ENCODE data around the gene GPHN.
"Not testable (repeated sequence)": the region's sequence is repeated elsewhere in the genome, so short reads cannot be mapped to it uniquely, and the experiment has no call there.

GPHN gene

DNA sequence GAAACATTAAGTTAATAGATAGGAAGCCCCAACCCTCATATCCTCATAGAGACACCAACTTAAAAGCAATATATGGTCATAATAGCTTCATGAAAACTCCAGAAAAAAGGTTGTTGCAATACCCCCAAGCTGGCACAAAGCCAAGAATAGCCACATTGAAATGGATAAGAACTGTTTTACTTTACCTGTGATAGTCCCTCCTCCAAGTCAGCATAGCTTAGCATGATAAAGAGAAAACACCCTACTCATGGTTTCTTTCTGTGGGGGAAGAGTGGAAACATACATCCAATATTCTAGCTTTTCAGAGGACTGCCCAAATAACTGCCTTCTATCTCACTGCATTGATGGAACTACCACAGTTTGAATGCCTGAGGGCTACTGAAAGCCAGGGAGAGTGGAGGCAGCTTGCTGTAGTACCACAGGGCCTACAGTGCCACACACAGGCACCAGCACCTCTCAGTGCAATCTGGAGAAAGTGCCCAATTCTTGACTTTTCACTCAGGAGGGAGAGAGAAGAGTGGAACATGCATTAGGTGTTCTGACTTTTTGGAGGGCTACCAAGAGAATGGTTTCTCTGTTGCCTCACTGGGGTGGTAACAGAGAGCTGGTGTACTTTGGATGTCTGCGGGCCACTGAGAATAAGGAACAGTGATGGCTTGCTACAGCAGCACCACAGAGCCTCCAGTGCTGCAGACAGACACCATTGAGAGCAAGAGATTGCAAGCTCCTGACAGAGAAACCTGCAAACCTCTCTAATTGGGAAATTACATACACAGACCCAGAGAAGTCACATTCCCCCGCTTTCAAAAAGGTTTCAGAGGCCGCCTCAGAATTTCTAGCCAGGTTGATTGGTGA, 524.2 kb downstream of the GPHN start:
- H3K4me1 ChIP-seq (ENCODE audit: control insufficient read depth in 2 of 2, insufficient read depth in 2 of 2, low read length in 2 of 2) = no peaks in the 10 kb centered on the region
- H3K9me3 ChIP-seq (ENCODE audit: control insufficient read depth in 2 of 2, low read length in 2 of 2) = no peaks in the 10 kb centered on the region
- H3K27me3 ChIP-seq (ENCODE audit: control insufficient read depth in 2 of 2, insufficient read depth in 2 of 2, low read length in 2 of 2) = no peaks in the 10 kb centered on the region
- H3K4me3 ChIP-seq (ENCODE audit: low read length in 2 of 2) = no peak overlapping the region
- H3K9ac ChIP-seq (ENCODE audit: low read depth in 1 of 2, low read length in 2 of 2) = no peak overlapping the region
- peaks cover 2 to 4% of the 10 kb centered on the region in 2 donors for H3K36me3 ChIP-seq (ENCODE audit: control insufficient read depth in 2 of 2, insufficient read depth in 2 of 2, low read length in 2 of 2)
- H3K27ac ChIP-seq (ENCODE audit: low read depth in 2 of 2, low read length in 2 of 2) = no peak overlapping the region

DNA sequence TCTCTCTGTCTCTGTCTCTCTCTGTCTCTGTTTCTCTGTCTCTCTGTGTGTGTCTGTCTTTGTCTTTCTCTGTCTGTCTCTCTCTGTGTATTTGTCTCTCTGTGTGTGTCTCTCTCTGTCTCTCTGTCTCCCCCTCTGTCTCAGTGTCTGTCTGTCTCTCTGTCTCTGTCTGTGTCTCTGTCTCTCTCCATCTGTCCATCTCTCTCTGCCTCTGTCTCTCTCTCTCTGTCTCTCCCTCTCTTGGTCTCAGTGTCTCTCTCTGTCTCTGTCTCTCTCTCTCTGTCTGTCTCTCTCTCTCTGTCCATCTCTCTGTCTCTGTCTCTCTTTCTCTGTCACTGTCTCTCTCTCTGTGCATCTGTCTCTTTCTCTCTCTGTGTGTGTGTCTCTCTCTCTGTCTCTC, 537.5 kb downstream of the GPHN start:
- no peaks in the 10 kb centered on the region for H3K9me3 ChIP-seq (ENCODE audit: control insufficient read depth in 2 of 2, low read length in 2 of 2)
- H3K36me3 ChIP-seq (ENCODE audit: control insufficient read depth in 2 of 2, insufficient read depth in 2 of 2, low read length in 2 of 2) = no peaks in the 10 kb centered on the region
- H3K9ac ChIP-seq (ENCODE audit: low read depth in 1 of 2, low read length in 2 of 2) = no peak overlapping the region
- H3K4me1 ChIP-seq (ENCODE audit: control insufficient read depth in 2 of 2, insufficient read depth in 2 of 2, low read length in 2 of 2) = no peaks in the 10 kb centered on the region
- no peaks in the 10 kb centered on the region for H3K27me3 ChIP-seq (ENCODE audit: control insufficient read depth in 2 of 2, insufficient read depth in 2 of 2, low read length in 2 of 2)
- no peak overlapping the region for H3K4me3 ChIP-seq (ENCODE audit: low read length in 2 of 2)
- no peak overlapping the region for H3K27ac ChIP-seq (ENCODE audit: low read depth in 2 of 2, low read length in 2 of 2)

DNA sequence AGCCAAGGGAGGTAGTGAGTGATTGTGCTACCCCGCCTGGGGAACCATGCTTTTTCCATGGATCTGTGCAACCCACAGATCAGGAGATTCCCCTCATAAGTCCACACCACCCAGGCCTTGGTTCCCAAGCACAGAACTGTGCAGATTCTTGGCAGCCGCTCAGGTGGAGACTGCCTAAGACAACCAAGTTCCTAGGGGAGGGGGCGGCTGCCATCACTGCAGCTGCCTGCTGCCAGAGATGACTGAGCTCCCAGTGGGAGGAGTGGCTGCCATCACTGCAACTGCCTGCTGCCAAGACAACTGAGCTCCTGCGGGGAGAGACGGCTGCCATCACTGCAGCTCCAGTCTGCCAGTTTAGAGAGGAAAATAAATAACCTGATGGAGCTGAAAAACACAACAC, 542.9 kb downstream of the GPHN start:
- Histone ChIP-seq H3K4me1 (ENCODE audit: control insufficient read depth in 2 of 2, insufficient read depth in 2 of 2, low read length in 2 of 2) (no peaks in the 10 kb centered on the region), H3K9me3 (ENCODE audit: control insufficient read depth in 2 of 2, low read length in 2 of 2) (no peaks in the 10 kb centered on the region), H3K36me3 (ENCODE audit: control insufficient read depth in 2 of 2, insufficient read depth in 2 of 2, low read length in 2 of 2) (peaks cover 0 to 5% of the 10 kb centered on the region in 2 donors), H3K27me3 (ENCODE audit: control insufficient read depth in 2 of 2, insufficient read depth in 2 of 2, low read length in 2 of 2) (no peaks in the 10 kb centered on the region), H3K9ac (ENCODE audit: low read depth in 1 of 2, low read length in 2 of 2) (no peak overlapping the region), H3K27ac (ENCODE audit: low read depth in 2 of 2, low read length in 2 of 2) (no peak overlapping the region), H3K4me3 (ENCODE audit: low read length in 2 of 2) (no peak overlapping the region)

DNA sequence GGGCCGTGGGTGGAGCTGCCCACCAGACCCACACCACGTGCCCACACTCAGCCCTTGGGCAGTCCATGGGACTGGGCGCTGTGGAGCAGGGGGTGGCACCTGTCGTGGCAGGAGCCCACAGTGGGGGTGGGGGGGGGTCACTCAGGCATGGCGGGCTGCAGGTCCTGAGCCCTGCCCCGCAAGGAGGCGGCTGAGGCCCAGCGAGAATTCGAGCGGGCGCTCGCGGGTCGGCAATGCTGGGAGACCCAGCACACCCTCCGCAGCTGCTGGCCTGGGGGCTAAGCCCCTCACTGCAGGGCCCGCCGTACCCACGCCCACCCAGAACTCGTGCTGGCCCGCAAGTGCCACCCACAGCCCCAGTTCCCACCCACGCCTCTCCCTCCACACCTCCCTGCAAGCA, 548.7 kb downstream of the GPHN start:
- no peak overlapping the region for H3K9ac ChIP-seq (ENCODE audit: low read depth in 1 of 2, low read length in 2 of 2)
- H3K9me3 ChIP-seq (ENCODE audit: control insufficient read depth in 2 of 2, low read length in 2 of 2) = no peaks in the 10 kb centered on the region
- no peak overlapping the region for H3K4me3 ChIP-seq (ENCODE audit: low read length in 2 of 2)
- no peaks in the 10 kb centered on the region for H3K36me3 ChIP-seq (ENCODE audit: control insufficient read depth in 2 of 2, insufficient read depth in 2 of 2, low read length in 2 of 2)
- H3K27ac ChIP-seq (ENCODE audit: low read depth in 2 of 2, low read length in 2 of 2) = no peak overlapping the region
- no peaks in the 10 kb centered on the region for H3K4me1 ChIP-seq (ENCODE audit: control insufficient read depth in 2 of 2, insufficient read depth in 2 of 2, low read length in 2 of 2)
- no peaks in the 10 kb centered on the region for H3K27me3 ChIP-seq (ENCODE audit: control insufficient read depth in 2 of 2, insufficient read depth in 2 of 2, low read length in 2 of 2)

DNA sequence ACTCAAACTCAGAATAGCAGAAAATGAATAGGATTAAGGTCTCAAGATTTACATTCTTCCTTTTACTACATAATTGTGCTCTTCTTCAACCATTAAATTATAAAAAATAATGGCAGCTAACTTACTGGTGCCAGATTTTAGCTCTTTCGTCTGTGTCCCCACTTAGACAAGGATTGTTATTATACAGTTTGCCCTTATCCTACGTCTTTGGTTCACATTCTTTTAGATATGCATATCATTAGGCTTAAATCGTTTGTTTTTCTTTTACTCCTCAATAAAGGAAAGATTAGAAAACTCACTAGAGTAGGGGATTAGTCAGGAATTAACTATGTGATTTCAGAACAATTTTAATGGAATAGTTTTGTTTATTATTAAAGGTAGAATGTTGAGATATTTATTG, 551.6 kb downstream of the GPHN start:
- Histone ChIP-seq H3K4me1 (ENCODE audit: control insufficient read depth in 2 of 2, insufficient read depth in 2 of 2, low read length in 2 of 2) (no peaks in the 10 kb centered on the region), H3K36me3 (ENCODE audit: control insufficient read depth in 2 of 2, insufficient read depth in 2 of 2, low read length in 2 of 2) (no peaks in the 10 kb centered on the region), H3K9ac (ENCODE audit: low read depth in 1 of 2, low read length in 2 of 2) (no peak overlapping the region), H3K27ac (ENCODE audit: low read depth in 2 of 2, low read length in 2 of 2) (no peak overlapping the region), H3K4me3 (ENCODE audit: low read length in 2 of 2) (no peak overlapping the region), H3K27me3 (ENCODE audit: control insufficient read depth in 2 of 2, insufficient read depth in 2 of 2, low read length in 2 of 2) (no peaks in the 10 kb centered on the region), H3K9me3 (ENCODE audit: control insufficient read depth in 2 of 2, low read length in 2 of 2) (no peaks in the 10 kb centered on the region)

DNA sequence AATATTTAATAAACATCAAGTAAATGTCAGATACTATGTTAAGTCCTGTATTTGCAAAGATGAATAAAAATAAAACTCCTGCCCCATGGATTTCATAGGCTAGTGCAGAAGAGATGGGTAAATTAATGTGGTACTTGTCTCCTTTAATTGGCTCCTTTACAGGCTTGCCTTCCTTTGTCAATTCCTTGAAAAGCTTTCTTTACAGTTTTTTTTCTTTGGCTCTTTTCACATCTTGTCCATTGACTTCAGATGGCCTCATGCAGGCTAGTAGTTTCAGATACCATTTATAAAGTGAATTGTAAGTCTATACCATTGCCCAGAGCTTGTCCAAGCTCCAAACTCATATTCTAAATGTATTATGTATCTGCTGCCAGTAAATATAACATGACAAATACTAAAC, 552.6 kb downstream of the GPHN start:
- Histone ChIP-seq H3K36me3 (ENCODE audit: control insufficient read depth in 2 of 2, insufficient read depth in 2 of 2, low read length in 2 of 2) (no peaks in the 10 kb centered on the region), H3K27me3 (ENCODE audit: control insufficient read depth in 2 of 2, insufficient read depth in 2 of 2, low read length in 2 of 2) (no peaks in the 10 kb centered on the region), H3K4me1 (ENCODE audit: control insufficient read depth in 2 of 2, insufficient read depth in 2 of 2, low read length in 2 of 2) (no peaks in the 10 kb centered on the region), H3K9me3 (ENCODE audit: control insufficient read depth in 2 of 2, low read length in 2 of 2) (no peaks in the 10 kb centered on the region), H3K27ac (ENCODE audit: low read depth in 2 of 2, low read length in 2 of 2) (no peak overlapping the region), H3K4me3 (ENCODE audit: low read length in 2 of 2) (no peak overlapping the region), H3K9ac (ENCODE audit: low read depth in 1 of 2, low read length in 2 of 2) (no peak overlapping the region)

DNA sequence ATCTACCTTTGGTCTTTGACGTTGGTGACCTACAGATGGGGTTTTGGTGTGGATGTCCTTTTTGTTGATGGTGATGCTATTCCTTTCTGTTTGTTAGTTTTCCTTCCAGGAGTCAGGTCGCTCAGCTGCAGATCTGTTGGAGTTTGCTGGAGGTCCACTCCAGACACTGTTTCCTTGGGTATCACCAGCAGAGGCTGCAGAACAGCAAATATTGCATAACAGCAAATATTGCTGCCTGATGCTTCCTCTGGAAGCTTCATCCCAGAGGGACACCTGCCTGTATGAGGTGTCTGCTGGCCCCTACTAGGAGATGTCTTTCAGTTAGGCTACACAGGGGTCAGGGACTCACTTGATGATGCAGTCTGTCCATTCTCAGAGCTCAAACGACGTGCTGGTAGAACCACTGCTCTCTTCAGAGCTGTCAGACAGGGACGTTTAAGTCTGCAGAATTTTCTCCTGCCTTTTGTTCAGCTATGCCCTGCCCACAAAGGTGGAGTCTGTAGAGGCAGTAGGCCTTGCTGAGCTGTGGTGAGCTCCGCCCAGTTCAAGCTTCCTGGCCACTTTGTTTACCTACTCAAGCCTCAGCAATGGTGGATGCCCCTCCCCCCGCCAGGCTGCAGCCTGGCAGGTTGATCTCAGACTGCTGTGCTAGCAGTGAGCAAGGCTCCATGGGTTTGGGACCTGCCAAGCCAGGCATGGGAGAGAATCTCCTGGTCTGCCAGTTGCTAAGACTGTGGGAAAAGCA, 559.3 kb downstream of the GPHN start:
- H3K9ac ChIP-seq (ENCODE audit: low read depth in 1 of 2, low read length in 2 of 2); H3K36me3 ChIP-seq (ENCODE audit: control insufficient read depth in 2 of 2, insufficient read depth in 2 of 2, low read length in 2 of 2); H3K27ac ChIP-seq (ENCODE audit: low read depth in 2 of 2, low read length in 2 of 2); H3K4me1 ChIP-seq (ENCODE audit: control insufficient read depth in 2 of 2, insufficient read depth in 2 of 2, low read length in 2 of 2); H3K27me3 ChIP-seq (ENCODE audit: control insufficient read depth in 2 of 2, insufficient read depth in 2 of 2, low read length in 2 of 2); H3K9me3 ChIP-seq (ENCODE audit: control insufficient read depth in 2 of 2, low read length in 2 of 2); H3K4me3 ChIP-seq (ENCODE audit: low read length in 2 of 2): not testable (repeated sequence)

DNA sequence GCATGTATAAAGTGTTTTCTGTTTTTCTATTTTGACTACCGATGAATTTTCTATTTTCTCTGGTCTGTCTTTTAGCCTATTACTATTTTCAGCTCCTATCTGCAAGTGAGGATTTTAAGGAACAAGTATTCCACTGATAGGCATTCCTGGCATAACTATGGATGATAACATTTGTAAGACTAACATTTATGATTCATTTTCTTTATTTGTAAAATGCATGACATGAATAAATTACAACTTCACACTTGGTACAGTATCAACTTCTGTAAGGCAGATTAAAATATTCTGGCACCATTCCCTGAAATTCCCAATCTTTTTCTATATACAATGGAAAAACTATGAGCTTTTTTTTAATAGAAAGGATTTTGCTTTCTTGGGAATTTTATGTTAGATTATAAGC, 560.3 kb downstream of the GPHN start:
- H3K9ac ChIP-seq (ENCODE audit: low read depth in 1 of 2, low read length in 2 of 2) = no peak overlapping the region
- no peaks in the 10 kb centered on the region for H3K9me3 ChIP-seq (ENCODE audit: control insufficient read depth in 2 of 2, low read length in 2 of 2)
- H3K36me3 ChIP-seq (ENCODE audit: control insufficient read depth in 2 of 2, insufficient read depth in 2 of 2, low read length in 2 of 2) = no peaks in the 10 kb centered on the region
- no peaks in the 10 kb centered on the region for H3K27me3 ChIP-seq (ENCODE audit: control insufficient read depth in 2 of 2, insufficient read depth in 2 of 2, low read length in 2 of 2)
- H3K4me1 ChIP-seq (ENCODE audit: control insufficient read depth in 2 of 2, insufficient read depth in 2 of 2, low read length in 2 of 2) = peaks cover 0 to 2% of the 10 kb centered on the region in 2 donors
- no peak overlapping the region for H3K27ac ChIP-seq (ENCODE audit: low read depth in 2 of 2, low read length in 2 of 2)
- H3K4me3 ChIP-seq (ENCODE audit: low read length in 2 of 2) = no peak overlapping the region

DNA sequence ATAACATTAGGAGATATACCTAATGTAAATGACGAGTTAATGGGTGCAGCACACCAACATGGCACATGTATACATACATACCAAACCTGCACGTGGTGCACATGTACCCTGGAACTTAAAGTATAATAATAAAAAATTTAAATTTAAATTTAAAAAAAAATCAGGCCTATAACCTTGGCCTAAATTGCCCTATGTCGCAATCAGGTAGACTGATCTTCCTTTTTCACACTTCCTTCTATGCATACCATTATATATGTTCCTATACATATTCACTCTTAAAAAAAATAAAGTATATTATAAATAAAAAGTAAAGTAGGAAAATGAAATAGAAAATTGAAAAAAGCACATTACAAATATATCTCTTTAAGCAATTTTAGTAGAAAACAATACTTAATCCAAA, 563.6 kb downstream of the GPHN start:
- H3K9ac ChIP-seq (ENCODE audit: low read depth in 1 of 2, low read length in 2 of 2) = no peak overlapping the region
- H3K27me3 ChIP-seq (ENCODE audit: control insufficient read depth in 2 of 2, insufficient read depth in 2 of 2, low read length in 2 of 2) = no peaks in the 10 kb centered on the region
- H3K36me3 ChIP-seq (ENCODE audit: control insufficient read depth in 2 of 2, insufficient read depth in 2 of 2, low read length in 2 of 2) = no peaks in the 10 kb centered on the region
- H3K4me3 ChIP-seq (ENCODE audit: low read length in 2 of 2) = no peak overlapping the region
- no peak overlapping the region for H3K27ac ChIP-seq (ENCODE audit: low read depth in 2 of 2, low read length in 2 of 2)
- H3K9me3 ChIP-seq (ENCODE audit: control insufficient read depth in 2 of 2, low read length in 2 of 2) = no peaks in the 10 kb centered on the region
- H3K4me1 ChIP-seq (ENCODE audit: control insufficient read depth in 2 of 2, insufficient read depth in 2 of 2, low read length in 2 of 2) = peaks cover 0 to 2% of the 10 kb centered on the region in 2 donors

DNA sequence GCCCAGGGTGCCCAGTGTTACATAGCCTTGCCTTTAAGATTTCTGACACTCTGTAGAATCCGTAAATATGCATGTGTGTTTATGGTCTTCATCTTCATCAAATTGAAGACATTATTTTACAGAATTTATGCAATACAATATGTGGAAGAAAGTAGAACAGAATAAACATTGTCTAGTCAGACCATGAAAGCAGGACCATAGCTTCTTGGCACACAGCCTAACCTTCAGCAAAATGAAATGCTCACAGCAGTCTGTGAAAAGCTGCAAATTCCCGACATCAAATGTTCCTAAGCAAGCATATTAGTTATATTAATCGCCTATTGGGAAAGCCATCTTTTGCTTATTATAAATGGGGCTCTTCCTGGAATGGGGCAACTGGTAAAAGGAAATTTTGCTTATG, 570.0 kb downstream of the GPHN start:
- Histone ChIP-seq H3K27ac (ENCODE audit: low read depth in 2 of 2, low read length in 2 of 2) (no peak overlapping the region), H3K9ac (ENCODE audit: low read depth in 1 of 2, low read length in 2 of 2) (no peak overlapping the region), H3K27me3 (ENCODE audit: control insufficient read depth in 2 of 2, insufficient read depth in 2 of 2, low read length in 2 of 2) (no peaks in the 10 kb centered on the region), H3K4me3 (ENCODE audit: low read length in 2 of 2) (no peak overlapping the region), H3K4me1 (ENCODE audit: control insufficient read depth in 2 of 2, insufficient read depth in 2 of 2, low read length in 2 of 2) (no peaks in the 10 kb centered on the region), H3K36me3 (ENCODE audit: control insufficient read depth in 2 of 2, insufficient read depth in 2 of 2, low read length in 2 of 2) (no peaks in the 10 kb centered on the region), H3K9me3 (ENCODE audit: control insufficient read depth in 2 of 2, low read length in 2 of 2) (no peaks in the 10 kb centered on the region)

All from mucosa of rectum (tissue), 2 donors.